Forelimb muscle (tissue), 1 donor: ENCODE data around the gene SEPTIN12. TPM values are rescaled to one million over a fixed set of nuclear protein-coding genes. Genes with fewer than 3 reads are reported as not detected.

Experiments used
- DNase-seq: peaks from one replicate; pipeline ENCODE4 v3.0.0-alpha.2; 2013; ENCODE audit warnings: low read depth
- polyA plus RNA-seq: library from polyadenylated mRNA; unstranded; fragments of 120-200 nt; gene quantifications from one replicate; pipeline ENCODE4 v1.2.1, GENCODE V29; 2013; ENCODE audit not compliant: insufficient read length

SEPTIN12 gene
- polyA plus RNA-seq, 1 donor = not detected

- no peak for DNase-seq
Measured at GRCh38 chr16:4783951-4784336, 4.2 kb downstream of the SEPTIN12 start.

- no peak for DNase-seq
Measured at GRCh38 chr16:4783251-4783950, 4.7 kb downstream of the SEPTIN12 start.

- DNase-seq = no peak
Measured at GRCh38 chr16:4780235-4780634, 7.9 kb downstream of the SEPTIN12 start.

- no peak for DNase-seq
Measured at GRCh38 chr16:4778050-4778392, 10.1 kb downstream of the SEPTIN12 start.

DNA sequence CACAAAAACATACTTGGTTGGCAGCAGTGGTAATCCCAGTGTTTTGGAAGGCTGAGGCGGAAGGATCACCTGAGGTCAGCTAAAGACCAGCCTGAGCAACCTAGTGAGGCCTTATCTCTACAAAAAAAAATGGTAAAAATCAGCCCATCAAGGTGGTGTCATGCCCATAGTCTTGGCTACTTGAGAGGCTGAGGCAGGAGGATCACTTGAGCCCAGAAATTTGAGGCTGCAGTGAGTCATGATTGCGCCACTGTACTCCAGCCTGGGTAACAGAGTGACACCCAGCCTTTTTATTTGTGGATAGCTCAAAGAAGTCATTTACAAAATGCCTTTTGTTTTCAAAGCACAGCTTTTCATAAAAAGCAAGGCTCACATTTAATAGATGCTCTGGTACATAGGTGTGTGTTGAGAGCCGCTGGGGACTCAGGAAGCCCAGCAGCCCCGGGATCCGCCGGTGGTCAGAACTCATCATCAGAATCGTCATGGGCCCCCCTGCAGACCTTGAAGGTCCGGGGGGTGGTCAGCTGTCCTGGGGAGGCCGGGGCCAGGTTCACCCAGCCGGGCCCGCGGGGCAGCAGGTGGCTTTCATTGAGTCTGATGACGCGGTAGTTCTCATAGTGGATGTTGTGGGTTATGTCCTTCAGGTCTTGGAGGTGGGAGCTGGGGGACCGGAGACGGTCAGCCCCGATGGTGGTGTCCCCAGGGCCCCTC is 10.7 kb downstream of the SEPTIN12 start:
- no peak for DNase-seq

- DNase-seq = no peak
Measured at GRCh38 chr16:4776141-4776705, 11.9 kb downstream of the SEPTIN12 start.

GRCh38 chr16:4775005-4775404 is 13.1 kb downstream of the SEPTIN12 start:
- DNase-seq = no peak

DNA sequence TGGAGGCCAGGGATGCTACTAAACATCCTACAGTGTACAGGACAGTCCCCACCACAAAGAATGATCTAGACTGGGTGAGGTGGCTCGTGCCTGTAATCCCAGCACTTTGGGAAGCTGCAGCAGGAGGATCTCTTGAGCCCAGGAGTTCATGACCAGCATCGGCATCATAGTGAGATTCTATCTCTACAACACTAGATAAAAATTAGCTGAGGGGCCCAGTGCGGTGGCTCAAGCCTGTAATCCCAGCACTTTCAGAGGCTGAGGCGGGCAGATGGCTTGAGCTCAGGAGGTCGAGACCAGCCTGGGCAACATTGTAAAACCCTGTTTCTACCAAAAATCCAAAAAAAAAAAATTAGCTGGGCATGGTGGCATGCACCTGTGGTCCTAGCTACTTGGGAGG is 15.8 kb downstream of the SEPTIN12 start:
- no peak for DNase-seq

DNA sequence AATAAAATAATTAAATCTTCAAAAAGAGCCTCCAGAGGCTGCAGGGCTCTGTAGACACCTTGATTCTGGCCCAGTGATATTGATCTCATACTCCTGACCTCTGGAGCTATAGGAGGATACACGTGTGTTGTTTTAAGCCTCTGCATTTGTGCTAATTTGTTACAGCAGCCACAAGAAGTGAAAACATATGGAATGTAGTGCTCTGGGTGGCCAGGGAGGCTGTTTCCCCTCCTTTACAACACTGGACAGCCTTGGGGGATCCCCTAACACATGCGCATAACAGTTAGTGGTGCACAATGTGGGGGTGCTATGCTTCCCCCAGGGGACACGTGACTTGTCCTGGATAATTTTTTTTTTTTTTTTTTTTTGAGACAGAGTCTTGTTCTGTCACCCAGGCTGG is 16.5 kb downstream of the SEPTIN12 start:
- DNase-seq = no peak

GRCh38 chr16:4769306-4769638 is 18.9 kb downstream of the SEPTIN12 start:
- DNase-seq = no peak

GRCh38 chr16:4768549-4769305 is 19.4 kb downstream of the SEPTIN12 start:
- DNase-seq = peak; percentile 85

- no peak for DNase-seq
Measured at GRCh38 chr16:4767872-4768548, 20.1 kb downstream of the SEPTIN12 start.

DNA sequence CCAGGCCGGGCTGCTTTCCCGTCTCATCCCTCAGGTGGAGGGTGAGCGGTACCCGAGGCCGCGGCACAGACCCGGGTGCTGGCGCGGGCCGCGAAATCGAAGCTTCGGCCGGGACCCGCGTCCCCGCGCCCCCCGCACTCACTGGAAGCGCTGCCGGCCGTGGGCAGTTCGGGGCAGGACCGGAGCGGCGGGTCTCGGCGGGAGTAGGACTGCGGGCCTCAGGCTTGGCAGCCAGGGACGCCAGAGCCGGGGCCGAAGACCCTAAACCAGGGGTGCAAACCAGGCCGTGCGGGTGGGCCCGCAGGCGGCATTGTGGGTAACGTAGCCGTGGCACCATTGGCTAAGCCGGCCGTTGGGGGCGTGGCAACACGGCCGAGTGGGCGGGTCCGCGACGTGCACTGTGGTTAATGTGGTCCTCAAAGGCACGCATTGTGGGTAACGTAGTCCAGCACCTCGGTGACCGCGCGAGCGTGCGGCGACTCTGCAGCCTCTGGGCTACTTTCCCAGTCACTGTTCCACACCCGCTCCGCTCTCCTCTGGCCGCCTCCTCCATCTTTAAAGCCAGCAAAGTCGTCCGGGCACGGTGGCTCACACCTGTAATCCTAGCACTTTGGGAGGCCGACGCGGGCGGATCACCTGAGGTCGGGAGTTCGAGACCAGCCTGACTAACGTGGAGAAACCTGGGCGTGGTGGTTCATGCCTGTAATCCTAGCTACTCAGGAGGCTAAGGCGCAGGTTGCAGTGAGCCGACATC is 21.1 kb downstream of the SEPTIN12 start, which contains the start of gene ZNF500:
TSS of gene ZNF500 (minus strand) at position 288 of the 754 bp plus-strand sequence. CDS start 1,184 bp downstream, outside the sequence.
- DNase-seq = peak; percentile 93

DNA sequence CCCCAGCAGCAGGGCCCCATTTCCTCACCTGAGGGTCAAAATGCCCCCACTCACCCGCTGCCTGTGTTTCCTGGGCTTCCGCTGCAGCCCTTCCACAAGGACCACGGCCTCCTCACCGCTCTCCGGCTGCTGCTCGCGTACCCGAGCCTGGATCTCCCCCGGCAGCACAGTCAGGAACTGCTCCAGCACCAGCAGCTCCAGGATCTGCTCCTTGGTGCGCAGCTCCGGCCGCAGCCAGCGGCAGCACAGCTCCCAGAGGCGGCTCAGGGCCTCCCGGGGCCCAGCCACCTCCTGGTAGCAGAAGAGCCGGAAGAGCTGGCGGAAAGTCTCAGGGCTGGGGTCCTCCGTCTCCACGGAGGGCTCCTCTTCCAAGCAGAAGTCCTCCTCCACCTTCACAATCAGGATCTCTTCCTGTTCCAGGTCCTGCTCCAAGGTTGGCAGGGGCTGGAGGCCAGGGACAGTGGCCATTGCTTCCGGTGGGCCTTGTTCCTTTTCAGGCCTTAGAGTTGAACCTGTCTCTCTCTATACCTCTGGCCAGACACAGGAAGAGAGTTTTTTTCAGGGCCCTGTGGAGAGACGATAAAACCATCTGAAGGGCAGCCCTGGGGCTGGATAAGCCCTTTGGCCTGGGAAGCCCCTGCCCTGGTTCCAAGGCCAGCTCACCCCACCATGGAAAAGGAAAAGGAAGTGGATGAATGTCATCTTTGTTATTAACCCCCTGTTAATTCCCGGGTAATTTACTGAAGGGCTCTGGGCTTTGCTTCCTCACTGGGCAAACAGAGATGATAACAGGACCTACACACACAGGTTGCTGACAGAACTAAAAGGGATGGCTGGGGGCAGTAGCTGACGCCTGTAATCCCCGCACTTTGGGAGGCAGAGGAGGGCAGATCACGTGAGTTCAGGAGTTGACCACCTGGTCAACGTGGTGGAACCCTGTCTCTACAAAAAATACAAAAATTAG is 22.4 kb downstream of the SEPTIN12 start:
- DNase-seq = no peak

GRCh38 chr16:4763791-4764190 is 24.4 kb downstream of the SEPTIN12 start:
- no peak for DNase-seq

- DNase-seq = no peak
Measured at GRCh38 chr16:4762205-4762604, 25.9 kb downstream of the SEPTIN12 start.

DNA sequence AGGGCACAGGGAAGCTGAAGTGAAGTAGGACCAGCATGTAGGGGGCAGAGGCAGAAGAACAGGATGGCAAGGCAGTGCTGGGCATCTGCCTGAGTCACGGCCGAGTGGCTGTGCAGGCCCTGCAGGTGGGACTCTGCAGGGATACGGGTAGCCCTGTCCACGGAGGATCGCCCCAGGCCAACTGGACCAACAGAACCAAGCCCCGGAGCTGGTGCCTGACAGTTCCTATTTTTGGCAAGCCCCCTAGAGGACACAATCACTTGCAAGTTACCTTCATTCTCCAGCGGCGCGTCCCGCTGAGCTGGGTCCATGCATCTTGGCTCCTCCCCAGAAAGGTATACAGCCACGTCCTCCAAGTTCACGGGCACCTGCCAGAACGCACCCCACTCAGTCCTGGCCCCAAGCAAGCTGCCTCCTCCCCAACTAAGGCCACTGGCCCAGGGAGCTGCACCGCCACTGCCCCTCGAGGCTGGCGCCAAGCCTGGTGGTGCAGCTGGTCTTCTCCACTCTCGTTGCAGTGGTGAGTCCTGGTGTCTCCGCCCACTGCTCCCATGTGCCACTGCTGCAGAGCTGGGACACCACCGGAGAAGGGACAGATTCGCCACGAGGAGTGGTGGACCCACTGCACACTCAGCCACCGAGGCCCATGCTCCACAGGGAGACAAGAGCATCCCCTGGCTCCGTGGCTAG is 27.8 kb downstream of the SEPTIN12 start:
- DNase-seq = no peak

- DNase-seq = no peak
Measured at GRCh38 chr16:4755687-4756086, 32.5 kb downstream of the SEPTIN12 start.

DNA sequence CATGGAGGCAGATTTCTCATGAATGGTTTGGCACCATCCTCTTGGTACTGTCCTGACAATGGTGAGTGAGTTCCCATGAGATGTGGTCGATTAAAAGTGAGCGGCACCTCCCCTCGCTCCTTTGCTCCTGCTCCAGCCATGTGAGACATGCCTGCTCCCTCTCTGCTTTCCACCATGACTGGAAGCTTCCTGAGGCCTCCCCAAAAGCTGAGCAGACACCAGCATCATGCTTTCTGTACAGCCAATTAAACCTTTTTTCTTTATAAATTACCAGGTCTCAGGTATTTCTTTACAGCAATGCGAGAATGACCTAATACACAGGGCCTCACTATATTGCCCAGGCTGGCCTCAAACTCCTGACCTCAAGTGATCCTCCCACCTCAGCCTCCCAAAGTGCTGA is 33.3 kb downstream of the SEPTIN12 start:
- no peak for DNase-seq
